ENCODE results near the gene LIME1. TPM values are rescaled to one million over a fixed set of nuclear protein-coding genes. Genes with fewer than 3 reads are reported as not detected.

LIME1 gene
- total RNA-seq, 5 donors from 2014 or later (not counting 1 experiment from before 2014, with no cell fraction given), result 144 to 248 (median 172) TPM

DNA sequence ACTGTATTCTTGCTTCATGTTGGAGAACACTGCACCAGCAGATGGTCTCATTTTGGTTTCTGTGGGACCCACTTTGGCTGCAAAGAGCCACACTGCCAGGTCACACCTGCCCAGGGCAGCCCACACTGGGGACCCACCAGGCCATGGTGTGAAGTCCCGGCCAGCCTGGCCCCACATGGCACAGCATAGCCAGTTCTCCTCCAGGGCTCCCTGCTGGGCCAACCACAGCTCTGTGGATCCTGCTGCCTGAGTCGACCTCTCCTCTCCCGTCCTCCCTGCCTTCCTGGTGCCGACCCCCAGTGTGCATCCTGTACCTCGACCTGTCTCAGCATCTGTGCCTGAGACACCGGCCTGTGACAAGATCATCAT lies 31.7 kb upstream of the LIME1 start:
- H3K36me3 ChIP-seq (ENCODE audit: control insufficient read depth in 2 of 2, extremely low read depth in 1 of 2, insufficient read depth in 1 of 2, low read length in 1 of 2), result peaks cover 20 to 37% of the 10 kb centered on the region in 2 donors
- ATAC-seq (replicated peaks in 1 of 4) (no peak), DNase-seq (no peak)
- 87% methylated on average over 6 of the region's 6 CpGs for WGBS (ENCODE audit: insufficient coverage)
- no peaks in the 10 kb centered on the region for H3K27me3 ChIP-seq (replicated peaks in 1 of 2; ENCODE audit: control insufficient read depth in 2 of 2, extremely low read depth in 1 of 2, insufficient read depth in 2 of 2, low read length in 1 of 2)
- no peak overlapping the region for H3K27ac ChIP-seq (ENCODE audit: low read length)
- peaks cover 7 to 62% of the 10 kb centered on the region in 2 experiments for H3K4me1 ChIP-seq (ENCODE audit: control insufficient read depth in 1 of 2, extremely low read depth in 1 of 2, insufficient read depth in 2 of 2, low read length in 2 of 2)
- Mint-ChIP-seq H3K27me3 (no peaks in the 10 kb centered on the region), H3K4me3 (no peak overlapping the region), H3K27ac (peak overlapping the region; percentile 7 to 11), H3K9me3 (no peaks in the 10 kb centered on the region), H3K4me1 (peaks cover 20 to 47% (median 25%) of the 10 kb centered on the region in 3 donors), H3K36me3 (peaks cover 9% of the 10 kb centered on the region)
- H3K9me3 ChIP-seq, result no peaks in the 10 kb centered on the region
- ChIA-PET POLR2A (no interaction called here), CTCF (no interaction called here)
- H3K4me3 ChIP-seq (ENCODE audit: control insufficient read depth in 1 of 2, extremely low read depth in 1 of 2, low read length in 1 of 2), result no peak overlapping the region

DNA sequence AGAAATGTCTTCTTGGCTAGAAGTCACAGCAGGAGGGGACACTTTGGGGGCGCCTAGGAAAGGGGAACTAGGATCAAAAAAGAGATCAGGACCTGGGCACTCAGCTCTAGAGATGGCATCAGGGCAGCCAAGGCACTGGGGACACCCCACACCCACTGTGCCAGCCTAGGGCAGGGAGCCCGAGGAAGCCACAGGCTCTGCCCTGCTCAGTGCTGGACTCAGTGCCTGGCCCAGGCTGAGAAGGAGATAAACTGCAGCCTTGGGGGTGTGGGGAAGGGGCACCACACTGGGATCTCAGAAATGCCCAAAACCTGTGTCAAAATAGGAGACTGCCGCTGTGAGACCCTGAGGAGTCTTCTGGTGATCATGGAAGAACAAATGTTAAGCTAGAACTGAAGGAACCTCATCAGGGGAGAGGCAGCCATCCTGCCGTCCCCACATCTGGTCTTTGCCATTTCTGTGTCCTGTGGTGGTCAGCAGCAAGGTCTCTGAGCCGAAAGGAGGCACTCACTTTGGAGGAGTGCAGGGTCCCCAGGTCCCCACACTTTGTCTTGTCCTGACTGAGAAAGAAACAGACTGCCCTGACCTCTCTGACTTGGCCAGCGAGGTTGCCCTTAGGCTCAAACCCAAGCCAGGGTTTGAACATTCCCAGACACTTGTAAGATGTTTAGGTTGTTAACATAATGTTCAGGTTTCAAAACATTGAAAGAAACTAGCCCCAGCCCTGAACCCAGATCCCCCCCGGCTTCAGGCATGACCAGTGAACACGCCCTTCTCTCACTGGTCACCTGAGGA lies 31.0 kb upstream of the LIME1 start:
- no peaks in the 10 kb centered on the region for H3K27me3 ChIP-seq (replicated peaks in 1 of 2; ENCODE audit: control insufficient read depth in 2 of 2, extremely low read depth in 1 of 2, insufficient read depth in 2 of 2, low read length in 1 of 2)
- H3K27ac Mint-ChIP-seq, result peak overlapping the region in 1 of 2 donors; percentile 28
- H3K27ac ChIP-seq (ENCODE audit: low read length), result no peak overlapping the region
- ATAC-seq (replicated peaks in 1 of 4) (no peak), DNase-seq (no peak)
- H3K36me3 Mint-ChIP-seq, result peaks cover 13% of the 10 kb centered on the region
- H3K27me3 Mint-ChIP-seq, result no peaks in the 10 kb centered on the region
- H3K4me3 ChIP-seq (ENCODE audit: control insufficient read depth in 1 of 2, extremely low read depth in 1 of 2, low read length in 1 of 2), result no peak overlapping the region
- H3K4me1 ChIP-seq (ENCODE audit: control insufficient read depth in 1 of 2, extremely low read depth in 1 of 2, insufficient read depth in 2 of 2, low read length in 2 of 2), result peaks cover 10 to 59% of the 10 kb centered on the region in 2 experiments
- H3K4me3 Mint-ChIP-seq, result peak overlapping the region; percentile 34 to 88 (median 43)
- H3K9me3 ChIP-seq, result no peaks in the 10 kb centered on the region
- CTCF ChIA-PET, result interaction anchor here in 1 of 2 donors (0.7 to 1.1 kb wide), 2 partner anchors 73 to 352 kb away, joined by 3 read pairs; no protein-coding TSS in a partner anchor
- 94% methylated on average over 7 of the region's 8 CpGs for WGBS (ENCODE audit: insufficient coverage)
- peaks cover 20 to 35% of the 10 kb centered on the region in 2 donors for H3K36me3 ChIP-seq (ENCODE audit: control insufficient read depth in 2 of 2, extremely low read depth in 1 of 2, insufficient read depth in 1 of 2, low read length in 1 of 2)
- H3K4me1 Mint-ChIP-seq, result peaks cover 24 to 47% (median 30%) of the 10 kb centered on the region in 3 donors
- POLR2A ChIA-PET, result no interaction called here
- H3K9me3 Mint-ChIP-seq, result no peaks in the 10 kb centered on the region

DNA sequence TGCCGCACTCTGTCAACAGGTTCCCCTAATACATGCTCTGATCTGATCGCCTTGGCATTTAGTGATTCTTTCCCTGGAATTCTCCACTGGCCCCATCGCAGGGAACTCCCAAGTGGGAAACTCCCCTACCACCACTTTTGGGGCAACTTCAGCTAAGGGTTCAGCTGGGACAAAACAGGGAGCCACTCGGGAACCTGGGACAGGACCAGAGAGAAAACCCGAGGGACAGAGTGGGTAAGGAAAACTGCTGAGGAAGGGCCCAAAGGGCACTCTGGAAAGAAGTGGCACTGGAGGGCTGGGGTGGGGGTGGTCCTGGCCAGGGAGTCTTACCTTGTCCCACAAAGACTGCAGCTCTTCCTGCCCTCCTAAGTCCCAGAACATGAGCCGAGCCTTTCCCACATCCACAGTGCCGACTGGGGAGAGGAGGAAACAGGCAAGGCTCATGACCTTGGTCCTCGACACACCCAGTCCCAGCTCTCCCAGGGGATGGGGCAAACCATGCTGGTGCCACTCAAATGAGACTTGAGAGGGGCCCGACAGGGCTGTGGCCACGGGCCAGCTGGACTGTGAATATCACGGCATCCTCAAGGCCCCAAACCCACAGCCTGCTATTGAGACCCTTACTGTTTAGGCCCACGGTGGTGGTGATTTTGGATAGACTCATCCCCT lies 30.3 kb upstream of the LIME1 start:
- Mint-ChIP-seq H3K4me1 (peaks cover 31 to 50% (median 35%) of the 10 kb centered on the region in 3 donors), H3K4me3 (peak overlapping the region; percentile 86 to 88 (median 87)), H3K27ac (peak overlapping the region; percentile 56 to 84), H3K27me3 (no peaks in the 10 kb centered on the region), H3K9me3 (no peaks in the 10 kb centered on the region), H3K36me3 (peaks cover 20% of the 10 kb centered on the region)
- ChIA-PET POLR2A (no interaction called here), CTCF (interaction anchor here in 1 of 2 donors (0.7 to 1.1 kb wide), 2 partner anchors 74 to 351 kb away, joined by 3 read pairs; no protein-coding TSS in a partner anchor)
- Histone ChIP-seq H3K4me3 (ENCODE audit: control insufficient read depth in 1 of 2, extremely low read depth in 1 of 2, low read length in 1 of 2) (no peak overlapping the region), H3K27ac (ENCODE audit: low read length) (peak overlapping the region; percentile 55), H3K27me3 (replicated peaks in 1 of 2; ENCODE audit: control insufficient read depth in 2 of 2, extremely low read depth in 1 of 2, insufficient read depth in 2 of 2, low read length in 1 of 2) (no peaks in the 10 kb centered on the region), H3K9me3 (no peaks in the 10 kb centered on the region), H3K4me1 (ENCODE audit: control insufficient read depth in 1 of 2, extremely low read depth in 1 of 2, insufficient read depth in 2 of 2, low read length in 2 of 2) (peaks cover 13 to 56% of the 10 kb centered on the region in 2 experiments), H3K36me3 (ENCODE audit: control insufficient read depth in 2 of 2, extremely low read depth in 1 of 2, insufficient read depth in 1 of 2, low read length in 1 of 2) (peaks cover 22 to 42% of the 10 kb centered on the region in 2 donors)
- ATAC-seq (replicated peaks in 1 of 4) (no peak), DNase-seq (no peak)
- 95% methylated on average over 4 of the region's 12 CpGs for WGBS (ENCODE audit: insufficient coverage)

DNA sequence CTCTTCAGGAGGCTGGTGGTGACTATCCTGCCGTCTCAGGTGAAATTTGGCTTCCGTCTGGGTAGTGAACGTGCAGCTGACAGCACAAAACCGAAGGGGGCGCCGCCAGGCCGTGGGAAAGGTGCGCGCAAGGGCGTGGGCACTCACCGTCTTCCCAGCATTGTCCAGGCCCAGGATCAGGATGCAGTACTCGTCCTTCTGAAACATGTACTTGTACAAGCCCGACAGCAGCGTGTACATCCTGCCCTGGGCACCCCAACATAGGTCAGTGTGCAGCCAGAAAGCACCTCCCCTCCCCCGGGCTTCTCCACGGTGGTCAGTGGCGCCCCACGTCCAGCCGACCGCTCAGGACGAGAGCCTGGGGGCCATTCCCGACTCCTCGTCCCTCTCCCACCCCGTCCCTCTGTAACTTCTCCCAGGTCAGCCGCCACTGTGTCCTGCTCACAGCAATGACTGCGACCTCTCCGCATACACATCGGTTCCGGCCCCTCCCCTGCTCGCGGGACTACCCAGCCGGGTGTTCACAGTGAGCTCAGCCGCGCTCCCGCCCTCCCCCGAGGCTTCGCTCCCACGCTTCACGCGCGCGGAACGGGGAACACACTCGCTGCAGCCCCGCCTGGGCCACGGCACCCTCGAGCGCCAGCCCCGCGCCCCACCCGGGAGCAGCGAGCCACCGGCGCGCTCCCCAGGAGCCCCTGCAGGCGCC lies 29.5 kb upstream of the LIME1 start:
- POLR2A ChIA-PET, result interaction anchor here in 1 of 2 donors (1.0 kb wide), 1 partner anchor 29 kb away, joined by 3 read pairs; the partner anchor contains the start of gene LIME1
- H3K4me1 ChIP-seq (ENCODE audit: control insufficient read depth in 1 of 2, extremely low read depth in 1 of 2, insufficient read depth in 2 of 2, low read length in 2 of 2), result peaks cover 13 to 53% of the 10 kb centered on the region in 2 experiments

DNA sequence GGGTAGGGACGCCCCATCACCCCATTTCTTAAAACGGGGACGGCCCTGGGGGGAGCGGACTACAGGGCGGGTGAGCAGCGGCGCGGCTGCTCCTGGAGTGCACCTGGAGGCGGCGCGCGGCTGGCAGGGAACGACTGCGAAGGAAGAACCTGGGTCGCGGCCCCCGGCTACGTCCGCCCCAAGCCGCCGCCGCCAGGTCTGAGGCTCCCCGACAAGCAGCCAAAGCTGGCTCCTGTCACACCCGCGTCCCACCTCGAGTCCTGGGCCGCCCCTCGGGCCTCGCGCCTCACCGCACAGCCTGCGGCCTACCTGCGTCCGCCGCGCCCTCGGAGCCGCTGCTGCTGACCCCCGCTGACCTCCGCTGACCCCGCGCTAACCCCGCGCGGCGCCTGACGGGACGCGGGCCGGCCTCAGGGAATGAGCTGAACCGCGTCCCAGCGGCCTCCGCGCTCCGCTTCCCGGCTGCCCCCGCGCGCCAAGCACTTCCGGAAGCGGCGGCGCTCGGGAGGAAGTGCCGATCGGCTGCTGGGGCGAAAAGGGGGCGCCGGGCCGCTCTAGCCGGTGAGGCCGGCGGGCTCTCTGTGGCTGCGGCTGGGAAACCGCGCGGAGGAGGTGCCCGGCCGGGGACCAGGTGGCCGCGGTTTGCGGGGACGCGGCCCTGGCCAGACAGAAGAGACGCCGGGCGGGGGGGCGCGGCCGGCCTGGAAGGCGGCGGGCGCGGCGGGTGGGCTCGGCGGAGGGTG lies 28.7 kb upstream of the LIME1 start, which contains the start of the genes ARFRP1 and ZGPAT:
Gene ARFRP1 (minus strand): TSS at position 419 of the 743 bp plus-strand sequence. CDS start 885 bp downstream, outside the sequence.
Gene ZGPAT (plus strand): TSS at position 482 of the 743 bp plus-strand sequence. CDS start 542 bp downstream, outside the sequence.
- Histone ChIP-seq H3K27ac (ENCODE audit: low read length) (peak within 1 kb of the TSS; percentile 55), H3K9me3 (no peaks in the 10 kb centered on the region), H3K4me3 (ENCODE audit: control insufficient read depth in 1 of 2, extremely low read depth in 1 of 2, low read length in 1 of 2) (peak within 1 kb of the TSS; percentile 70 to 82), H3K36me3 (ENCODE audit: control insufficient read depth in 2 of 2, extremely low read depth in 1 of 2, insufficient read depth in 1 of 2, low read length in 1 of 2) (peaks cover 23 to 54% of the 10 kb centered on the region in 2 donors), H3K4me1 (ENCODE audit: control insufficient read depth in 1 of 2, extremely low read depth in 1 of 2, insufficient read depth in 2 of 2, low read length in 2 of 2) (peaks cover 13 to 51% of the 10 kb centered on the region in 2 experiments), H3K27me3 (replicated peaks in 1 of 2; ENCODE audit: control insufficient read depth in 2 of 2, extremely low read depth in 1 of 2, insufficient read depth in 2 of 2, low read length in 1 of 2) (no peaks in the 10 kb centered on the region)
- ATAC-seq (replicated peaks in 1 of 4), result peak; percentile 87 to 92 (median 92)
- ChIA-PET POLR2A (interaction anchor here in 1 of 2 donors (0.6 to 1.0 kb wide), 3 partner anchors 28 to 358 kb away, joined by 3 read pairs; partner anchors contain the start of genes HELZ2 and LIME1), CTCF (interaction anchor here in 1 of 2 donors (0.6 to 1.6 kb wide), 6 partner anchors 29 to 170 kb away, joined by 3 to 20 read pairs (median 7); partner anchors contain the start of genes LIME1, PTK6, RTEL1 and TPD52L2)
- no peaks in the 10 kb centered on the region for H3K9me3 Mint-ChIP-seq
- H3K27me3 Mint-ChIP-seq, result no peaks in the 10 kb centered on the region
- under 1% methylated on average over 97 of the region's 98 CpGs for WGBS (ENCODE audit: insufficient coverage)
- DNase-seq, result peak; percentile 69 to 93 (median 77)
- peak within 1 kb of the TSS; percentile 66 to 84 for H3K27ac Mint-ChIP-seq
- H3K4me3 Mint-ChIP-seq, result peak within 1 kb of the TSS; percentile 86 to 88 (median 87)
- peaks cover 45 to 54% (median 47%) of the 10 kb centered on the region in 3 donors for H3K4me1 Mint-ChIP-seq
- peaks cover 31% of the 10 kb centered on the region for H3K36me3 Mint-ChIP-seq

More for the DNA sequence above, 29.5 kb upstream of the LIME1 start:
- Mint-ChIP-seq H3K27me3 (no peaks in the 10 kb centered on the region), H3K4me1 (peaks cover 38 to 52% (median 40%) of the 10 kb centered on the region in 3 donors), H3K4me3 (peak overlapping the region; percentile 86 to 88 (median 87)), H3K36me3 (peaks cover 23% of the 10 kb centered on the region), H3K9me3 (no peaks in the 10 kb centered on the region), H3K27ac (peak overlapping the region; percentile 56 to 84)
- DNase-seq, result peak in 34 of 35 experiments; percentile 41 to 79 (median 61)
- Histone ChIP-seq H3K27me3 (replicated peaks in 1 of 2; ENCODE audit: control insufficient read depth in 2 of 2, extremely low read depth in 1 of 2, insufficient read depth in 2 of 2, low read length in 1 of 2) (no peaks in the 10 kb centered on the region), H3K27ac (ENCODE audit: low read length) (peak overlapping the region; percentile 55), H3K9me3 (no peaks in the 10 kb centered on the region), H3K4me3 (ENCODE audit: control insufficient read depth in 1 of 2, extremely low read depth in 1 of 2, low read length in 1 of 2) (peak overlapping the region; percentile 70 to 80), H3K36me3 (ENCODE audit: control insufficient read depth in 2 of 2, extremely low read depth in 1 of 2, insufficient read depth in 1 of 2, low read length in 1 of 2) (peaks cover 25 to 50% of the 10 kb centered on the region in 2 donors)
- CTCF ChIA-PET, result interaction anchor here in 1 of 2 donors (1.1 to 1.6 kb wide), 4 partner anchors 30 to 169 kb away, joined by 3 to 20 read pairs (median 9); partner anchors contain the start of genes LIME1, PTK6 and RTEL1
- ATAC-seq (replicated peaks in 1 of 4), result peak; percentile 51 to 66 (median 56)
- under 1% methylated on average over 56 of the region's 56 CpGs for WGBS (ENCODE audit: insufficient coverage)

Data from T-cell (primary cell).